Liver (tissue), 9 donors: ENCODE measurements around the gene ZNFX1. TPM values are rescaled to one million over a fixed set of nuclear protein-coding genes. Genes with fewer than 3 reads are reported as not detected.

ENCODE experiments used
- DNase-seq: peaks from one replicate; pipeline ENCODE4 v3.0.0-alpha.2; 2017; ENCODE audit warnings: low spot score
- H3K27ac ChIP-seq, 2 donors: one replicate each; pipeline ENCODE4 v1.7.0; 2013; ENCODE audit warnings: inconsistent platforms in 2 of 2, low read length in 2 of 2, control low read depth in 1 of 2, low read depth in 1 of 2, mild to moderate bottlenecking in 1 of 2
- H3K27me3 ChIP-seq, 4 donors: one replicate each; pipeline versions ENCODE4 v1.6.1 to v1.7.0; 2013; ENCODE audit warnings: low read length in 3 of 4, inconsistent platforms in 1 of 4, mild to moderate bottlenecking in 1 of 4, moderate library complexity in 1 of 4; ENCODE audit not compliant: control insufficient read depth in 4 of 4, insufficient read depth in 4 of 4
- H3K36me3 ChIP-seq, 4 donors: one replicate each; pipeline versions ENCODE4 v1.6.1 to v1.7.0; 2013; ENCODE audit warnings: low read length in 3 of 4, mild to moderate bottlenecking in 3 of 4, low read depth in 1 of 4, moderate library complexity in 1 of 4; ENCODE audit not compliant: control insufficient read depth in 4 of 4, insufficient read depth in 3 of 4
- H3K4me1 ChIP-seq, 4 donors: one replicate each; pipeline versions ENCODE4 v1.6.1 to v1.7.0; 2013; ENCODE audit warnings: low read length in 3 of 4, mild to moderate bottlenecking in 3 of 4, moderate library complexity in 1 of 4; ENCODE audit not compliant: control insufficient read depth in 4 of 4, insufficient read depth in 4 of 4
- H3K4me3 ChIP-seq, 3 donors: one replicate each; pipeline versions ENCODE4 v1.6.1 to v1.7.0; 2013; ENCODE audit warnings: low read length in 3 of 3, control low read depth in 1 of 3, low read depth in 1 of 3, mild to moderate bottlenecking in 1 of 3
- H3K9ac ChIP-seq, 2 donors: one replicate each; pipeline ENCODE4 v1.7.0; 2013; ENCODE audit warnings: low read length in 2 of 2, mild to moderate bottlenecking in 2 of 2, moderate library complexity in 2 of 2, control low read depth in 1 of 2, low read depth in 1 of 2
- H3K9me3 ChIP-seq, 4 donors: one replicate each; pipeline versions ENCODE4 v1.6.1 to v1.7.0; 2013; ENCODE audit warnings: low read length in 3 of 4; ENCODE audit not compliant: control insufficient read depth in 4 of 4
- ATF3 ChIP-seq: IDR thresholded peaks from 2 replicates; pipeline ENCODE4 v1.6.1; 2016; ENCODE audit warnings: antibody characterized with exemption
- CTCF ChIP-seq: fragments of 150-350 bp; IDR thresholded peaks from 2 replicates; pipeline ENCODE4 v1.5.1; 2017; ENCODE audit warnings: improper control_type of control experiment, low read depth, low read length; ENCODE audit not compliant: missing input control
- EGR1 ChIP-seq, 2 donors: IDR thresholded peaks; 2 replicates each; pipeline ENCODE4 v1.6.1; 2016 to 2018; ENCODE audit warnings: antibody characterized with exemption in 2 of 2, low read depth in 2 of 2
- FOXA1 ChIP-seq: IDR thresholded peaks from 2 replicates; pipeline ENCODE4 v1.6.1; 2016; ENCODE audit warnings: antibody characterized with exemption
- FOXA2 ChIP-seq: IDR thresholded peaks from 2 replicates; pipeline ENCODE4 v1.6.1; 2016; ENCODE audit warnings: antibody characterized with exemption
- HNF4A ChIP-seq, 2 donors: conservative IDR thresholded peaks; 2 replicates each; pipeline ENCODE4 v1.6.1; 2016; ENCODE audit warnings: antibody characterized with exemption in 2 of 2, mild to moderate bottlenecking in 2 of 2
- JUND ChIP-seq, 2 donors: IDR thresholded peaks; 2 replicates each; pipeline ENCODE4 v1.6.1; 2016; ENCODE audit warnings: antibody characterized with exemption in 2 of 2
- NR2F2 ChIP-seq: IDR thresholded peaks from 2 replicates; pipeline ENCODE4 v1.6.1; 2016; ENCODE audit warnings: antibody characterized with exemption
- RAD21 ChIP-seq, 2 donors: IDR thresholded peaks; 2 replicates each; pipeline ENCODE4 v1.6.1; 2016; ENCODE audit warnings: antibody characterized with exemption in 2 of 2, mild to moderate bottlenecking in 2 of 2
- RXRA ChIP-seq, 2 donors: IDR thresholded peaks; 2 replicates each; pipeline ENCODE4 v1.6.1; 2017 to 2018; ENCODE audit warnings: antibody characterized with exemption in 2 of 2, mild to moderate bottlenecking in 1 of 2
- SP1 ChIP-seq: IDR thresholded peaks from 2 replicates; pipeline ENCODE4 v1.6.1; 2018; ENCODE audit warnings: antibody characterized with exemption, mild to moderate bottlenecking
- TAF1 ChIP-seq: conservative IDR thresholded peaks from 2 replicates; pipeline ENCODE4 v1.6.1; 2016; ENCODE audit warnings: antibody characterized with exemption, mild to moderate bottlenecking
- YY1 ChIP-seq: IDR thresholded peaks from 2 replicates; pipeline ENCODE4 v1.6.1; 2016; ENCODE audit warnings: antibody characterized with exemption, mild to moderate bottlenecking
- ZBTB33 ChIP-seq: IDR thresholded peaks from 2 replicates; pipeline ENCODE4 v1.6.1; 2016; ENCODE audit warnings: antibody characterized with exemption
- WGBS: extraction: QIAGEN DNeasy Blood & Tissue Kit; methylation state at CpG from one replicate; pipeline ENCODE4 v1.1.7; 2013; 5-methylcytosine and 5-hydroxymethylcytosine counted together
- polyA plus RNA-seq, 2 donors: library from polyadenylated mRNA; stranded (reverse) in 1 of 2; unstranded in 1 of 2; fragments of 200-250 nt in 1 of 2; fragments of >200 nt in 1 of 2; fragmentation: Nextera tagmentation in 1 of 2; extraction: Ambion mirVana in 1 of 2; gene quantifications; one replicate each; pipeline versions ENCODE4 v1.2.1 to v1.2.3, GENCODE V29; 2013 to 2015
- total RNA-seq, 2 donors: library from RNA; depleted of rRNA; stranded (reverse); fragments of >200 nt; gene quantifications; one replicate each; pipeline ENCODE4 v1.2.3, GENCODE V29; 2014
- donor health status: healthy.
- donor health status: healthy.
- donor health status: healthy.
- donor health status: healthy.
- donor health status: healthy.

The ZNFX1 gene
- total and polyA plus RNA-seq, 4 donors: 6.9 to 16.1 (median 8.7) TPM

- no peak for TF ChIP-seq NR2F2
- no peak for TF ChIP-seq RAD21 (IDR thresholded peaks at IDR 0.05)
- no peak for TF ChIP-seq YY1
- TF ChIP-seq JUND (IDR thresholded peaks at IDR 0.05): no peak
These were observed 41.6 kb downstream of the ZNFX1 start (continued) for GRCh38 chr20:49236301-49236700.

- Histone ChIP-seq H3K9me3 (no peaks in the 10 kb centered on the region), H3K4me1 (no peaks in the 10 kb centered on the region), H3K9ac (no peak overlapping the region), H3K27me3 (no peaks in the 10 kb centered on the region), H3K4me3 (no peak overlapping the region), H3K36me3 (peaks cover 22 to 79% (median 65%) of the 10 kb centered on the region in 4 donors), H3K27ac (no peak overlapping the region)
- no peak for DNase-seq
- WGBS: 97% methylated on average over 6 of the region's 6 CpGs
- no peak for TF ChIP-seq SP1
- no peak for TF ChIP-seq YY1
- TF ChIP-seq NR2F2: no peak
- no peak for TF ChIP-seq CTCF
- TF ChIP-seq HNF4A (conservative IDR thresholded peaks at IDR 0.05): no peak
- no peak for TF ChIP-seq RAD21 (IDR thresholded peaks at IDR 0.05)
- no peak for TF ChIP-seq EGR1 (IDR thresholded peaks at IDR 0.05; ENCODE audit: low read depth in 2 of 2)
- TF ChIP-seq TAF1: no peak
- TF ChIP-seq ATF3: no peak
- no peak for TF ChIP-seq FOXA2
- no peak for TF ChIP-seq RXRA (IDR thresholded peaks at IDR 0.05)
- TF ChIP-seq ZBTB33: no peak
These were observed 43.0 kb downstream of the ZNFX1 start for GRCh38 chr20:49234831-49235230.

GRCh38 chr20:49233226-49233625 lies 44.6 kb downstream of the ZNFX1 start:
- Histone ChIP-seq H3K4me3 (no peak overlapping the region), H3K9ac (no peak overlapping the region), H3K4me1 (no peaks in the 10 kb centered on the region), H3K36me3 (peaks cover 28 to 74% (median 64%) of the 10 kb centered on the region in 4 donors), H3K27me3 (no peaks in the 10 kb centered on the region), H3K9me3 (no peaks in the 10 kb centered on the region), H3K27ac (no peak overlapping the region)
- no peak for DNase-seq
- TF ChIP-seq HNF4A (conservative IDR thresholded peaks at IDR 0.05): no peak
- no peak for TF ChIP-seq FOXA1
- TF ChIP-seq ATF3: no peak
- no peak for TF ChIP-seq EGR1 (IDR thresholded peaks at IDR 0.05; ENCODE audit: low read depth in 2 of 2)
- WGBS: 97% methylated on average over 10 of the region's 10 CpGs
